GM23338 (cell line): Measurements from ENCODE around the gene PPDPF. TPM values are rescaled to one million over a fixed set of nuclear protein-coding genes. Genes with fewer than 3 reads are reported as not detected.

Experiments used
- ATAC-seq: fragments of 200-7000 bp; cut with Tn5 transposase; 3 replicates; pipeline ENCODE4 v1.9.1; 2020
- DNase-seq: peaks from one replicate; pipeline ENCODE4 v3.0.0-alpha.2; 2015; ENCODE audit warnings: low spot score
- H2AFZ ChIP-seq: fragments of 200-600 bp; sonication (generic); 2 replicates; pipeline ENCODE4 v1.8.0; 2016; ENCODE audit warnings: antibody characterized with exemption, mild to moderate bottlenecking, moderate library complexity
- H3F3A ChIP-seq: fragments of 200-600 bp; sonication (generic); replicated peaks from 2 replicates; pipeline ENCODE4 v1.8.0; 2017; ENCODE audit warnings: antibody characterized with exemption, mixed run types, low read depth
- H3K27ac ChIP-seq: fragments of 200-600 bp; sonication (generic); 2 replicates; pipeline ENCODE4 v1.6.1; 2016; ENCODE audit warnings: low read depth
- H3K27me3 ChIP-seq: fragments of 200-600 bp; sonication (generic); 2 replicates; pipeline ENCODE4 v1.8.0; 2016; ENCODE audit warnings: mild to moderate bottlenecking, mixed run types, moderate library complexity; ENCODE audit not compliant: insufficient read depth
- H3K36me3 ChIP-seq: fragments of 200-600 bp; sonication (generic); 2 replicates; pipeline ENCODE4 v1.8.0; 2016; ENCODE audit warnings: mild to moderate bottlenecking; ENCODE audit not compliant: insufficient read depth
- H3K4me1 ChIP-seq: fragments of 200-600 bp; sonication (generic); 2 replicates; pipeline ENCODE4 v1.8.0; 2016; ENCODE audit warnings: mild to moderate bottlenecking, moderate library complexity; ENCODE audit not compliant: insufficient read depth
- H3K4me2 ChIP-seq: fragments of 200-600 bp; sonication (generic); 2 replicates; pipeline ENCODE4 v1.7.1; 2017; ENCODE audit warnings: mixed run types
- H3K4me3 ChIP-seq: fragments of 200-600 bp; sonication (generic); 2 replicates; pipeline ENCODE4 v1.6.1; 2016; ENCODE audit warnings: mixed run types
- H3K79me2 ChIP-seq: fragments of 200-600 bp; sonication (generic); replicated peaks from 2 replicates; pipeline ENCODE4 v1.8.0; 2017; ENCODE audit warnings: mild to moderate bottlenecking; ENCODE audit not compliant: insufficient read depth
- H3K9me2 ChIP-seq: fragments of 200-600 bp; sonication (generic); 2 replicates; pipeline ENCODE4 v1.8.0; 2017; ENCODE audit not compliant: insufficient read depth
- H4K20me1 ChIP-seq: fragments of 200-600 bp; sonication (generic); replicated peaks from 2 replicates; pipeline ENCODE4 v1.8.0; 2017; ENCODE audit warnings: mild to moderate bottlenecking; ENCODE audit not compliant: insufficient read depth
- H3K27ac Mint-ChIP-seq: 2 replicates; pipeline ENCODE4 v1.8.0; 2020; ENCODE audit warnings: inconsistent platforms, mild to moderate bottlenecking, moderate library complexity, mixed read lengths
- H3K27me3 Mint-ChIP-seq: 3 replicates; pipeline ENCODE4 v1.8.0; 2022; ENCODE audit warnings: low read depth, mild to moderate bottlenecking, moderate library complexity, mixed read lengths, inconsistent platforms; ENCODE audit not compliant: insufficient read depth, poor library complexity
- H3K36me3 Mint-ChIP-seq: 3 replicates; pipeline ENCODE4 v1.8.0; 2021; ENCODE audit warnings: low read depth, mild to moderate bottlenecking, inconsistent platforms, moderate library complexity, mixed read lengths
- H3K4me1 Mint-ChIP-seq: 3 replicates; pipeline ENCODE4 v1.8.0; 2020; ENCODE audit warnings: mild to moderate bottlenecking, inconsistent platforms, mixed read lengths
- H3K4me3 Mint-ChIP-seq: 3 replicates; pipeline ENCODE4 v1.8.0; 2021; ENCODE audit warnings: moderate library complexity, mild to moderate bottlenecking, inconsistent platforms, mixed read lengths
- H3K9me3 Mint-ChIP-seq: 3 replicates; pipeline ENCODE4 v1.8.0; 2020; ENCODE audit warnings: moderate library complexity, mild to moderate bottlenecking, inconsistent platforms, mixed read lengths
- CTCF ChIP-seq, 2 experiments: fragments of 200-600 bp in 1 of 2; sonication (generic) in 1 of 2; conservative IDR thresholded peaks; 2 replicates each; pipeline versions ENCODE4 v1.5.1 to v1.6.1; 2016 to 2017; ENCODE audit warnings: antibody characterized with exemption in 2 of 2, low read depth in 2 of 2, mild to moderate bottlenecking in 2 of 2, moderate library complexity in 1 of 2
- STAT1 ChIP-seq: IDR thresholded peaks from one replicate; pipeline ENCODE4 v1.6.1; 2016; ENCODE audit warnings: antibody characterized with exemption; ENCODE audit not compliant: unreplicated experiment
- ZNF462 ChIP-seq: fragments of 250-450 bp; sonication (Bioruptor Pico); IDR thresholded peaks from 2 replicates; pipeline ENCODE4 v1.5.0; 2020; ENCODE audit warnings: mild to moderate bottlenecking, moderate library complexity
- polyA plus RNA-seq: library from polyadenylated mRNA; unstranded; fragments of >200 nt; fragmentation: Nextera tagmentation; extraction: Ambion mirVana; gene quantifications from 2 replicates; pipeline ENCODE4 v1.2.1, GENCODE V29; 2016
- total RNA-seq: library from RNA; depleted of rRNA; stranded (reverse); fragments of >200 nt; shearing (Covaris generic); gene quantifications from 2 replicates; pipeline ENCODE4 v1.2.3, GENCODE V29; 2014

The PPDPF gene
- total and polyA plus RNA-seq, 2 experiments from 2014 or later, result 83.9 to 141 TPM

GRCh38 chr20:63473555-63474449 is 46.8 kb upstream of the PPDPF start:
- no peak overlapping the region for H3K27ac Mint-ChIP-seq
- no peaks in the 10 kb centered on the region for H3K27me3 ChIP-seq
- no peak overlapping the region for H3K4me3 ChIP-seq
- no peaks in the 10 kb centered on the region for H3K36me3 ChIP-seq
- DNase-seq, result no peak
- no peaks in the 10 kb centered on the region for H3K36me3 Mint-ChIP-seq
- H3F3A ChIP-seq, result 0 out of 2 replicates have a peak, but pooled peaks cover 4% of the 10 kb centered on the region
- H3K4me1 Mint-ChIP-seq, result peaks cover 38% of the 10 kb centered on the region
- no peak for TF ChIP-seq STAT1
- no peak for TF ChIP-seq CTCF (conservative IDR thresholded peaks at IDR 0.05; ENCODE audit: low read depth in 2 of 2)
- TF ChIP-seq ZNF462, result no peak
- no peaks in the 10 kb centered on the region for H3K9me2 ChIP-seq
- H3K79me2 ChIP-seq, result peaks cover 24% of the 10 kb centered on the region
- H3K27ac ChIP-seq, result no peak overlapping the region
- ATAC-seq, result no peak
- no peak overlapping the region for H3K4me2 ChIP-seq
- H2AFZ ChIP-seq, result no peak overlapping the region
- 0 out of 2 replicates have a peak, but pooled peaks cover 4% of the 10 kb centered on the region for H4K20me1 ChIP-seq
- peak overlapping the region; percentile 26; the same call in 2 of the 3 replicates for H3K4me3 Mint-ChIP-seq
- no peaks in the 10 kb centered on the region; the same call in 2 of the 3 replicates for H3K9me3 Mint-ChIP-seq
- H3K4me1 ChIP-seq, result peaks cover 13% of the 10 kb centered on the region
- peaks cover 25% of the 10 kb centered on the region for H3K27me3 Mint-ChIP-seq
